ENCODE data around the gene ELMO1. TPM values are rescaled to one million over a fixed set of nuclear protein-coding genes. Genes with fewer than 3 reads are reported as not detected.
A peak's percentile ranks its signal among the peaks of the same experiment; 100 is the strongest.

ELMO1 gene
- total RNA-seq, 2 donors from 2014 or later, result 5.6 to 16.1 TPM

GRCh38 chr7:37309493-37309892, 139.2 kb downstream of the ELMO1 start:
- intact Hi-C loops (cut with DNase I, micrococcal nuclease), result no loop called here
- ATAC-seq (peak; percentile 69), DNase-seq (no peak)

- intact Hi-C loops (cut with DNase I, micrococcal nuclease), result no loop called here
- DNase-seq, result no peak
- no peak for ATAC-seq
Measured at GRCh38 chr7:37304921-37305320, 143.7 kb downstream of the ELMO1 start.

- intact Hi-C loops (cut with DNase I, micrococcal nuclease), result no loop called here
- DNase-seq, result no peak
- ATAC-seq, result no peak
Measured at GRCh38 chr7:37297546-37297945, 151.1 kb downstream of the ELMO1 start.

- DNase-seq, result no peak
- intact Hi-C loops (cut with DNase I, micrococcal nuclease), result no loop called here
- no peak for ATAC-seq
Measured at GRCh38 chr7:37295401-37295800, 153.3 kb downstream of the ELMO1 start.

- intact Hi-C loops (cut with DNase I, micrococcal nuclease), result no loop called here
- ATAC-seq, result no peak
- no peak for DNase-seq
Measured at GRCh38 chr7:37290731-37291130, 157.9 kb downstream of the ELMO1 start.

GRCh38 chr7:37289781-37290180, 158.9 kb downstream of the ELMO1 start:
- intact Hi-C loops (cut with DNase I, micrococcal nuclease), result no loop called here
- no peak for ATAC-seq
- DNase-seq, result no peak

GRCh38 chr7:37289367-37289766, 159.3 kb downstream of the ELMO1 start:
- DNase-seq, result no peak
- intact Hi-C loops (cut with DNase I, micrococcal nuclease), result no loop called here
- ATAC-seq, result no peak

GRCh38 chr7:37287131-37287855, 161.4 kb downstream of the ELMO1 start:
- intact Hi-C loops (cut with DNase I, micrococcal nuclease), result no loop called here
- peak; percentile 46 for ATAC-seq
- no peak for DNase-seq

- intact Hi-C loops (cut with DNase I, micrococcal nuclease), result no loop called here
- ATAC-seq, result no peak
Measured at GRCh38 chr7:37286454-37286832, 162.2 kb downstream of the ELMO1 start.

GRCh38 chr7:37285706-37286453, 162.8 kb downstream of the ELMO1 start:
- intact Hi-C loops (cut with DNase I, micrococcal nuclease), result no loop called here
- DNase-seq (peak in 1 of 2 donors; percentile 12), ATAC-seq (peak; percentile 26)

More at GRCh38 chr7:37286454-37286832, 162.2 kb downstream of the ELMO1 start:
- no peak for DNase-seq

GRCh38 chr7:37284805-37285231, 163.8 kb downstream of the ELMO1 start:
- DNase-seq (peak in 1 of 2 donors; percentile 50), ATAC-seq (peak; percentile 75)
- intact Hi-C loops (cut with DNase I, micrococcal nuclease), result no loop called here

GRCh38 chr7:37284285-37284684, 164.4 kb downstream of the ELMO1 start:
- DNase-seq (no peak), ATAC-seq (no peak)
- intact Hi-C loops (cut with DNase I, micrococcal nuclease), result no loop called here

- intact Hi-C loops (cut with DNase I, micrococcal nuclease), result no loop called here
- ATAC-seq, result no peak
- no peak for DNase-seq
Measured at GRCh38 chr7:37283716-37284115, 164.9 kb downstream of the ELMO1 start.

GRCh38 chr7:37282927-37283326, 165.7 kb downstream of the ELMO1 start:
- ATAC-seq, result no peak
- DNase-seq, result no peak
- intact Hi-C loops (cut with DNase I, micrococcal nuclease), result no loop called here

GRCh38 chr7:37282093-37282444, 166.6 kb downstream of the ELMO1 start:
- intact Hi-C loops (cut with DNase I, micrococcal nuclease), result no loop called here
- ATAC-seq (no peak), DNase-seq (no peak)

GRCh38 chr7:37281368-37282092, 167.1 kb downstream of the ELMO1 start:
- ATAC-seq (no peak), DNase-seq (no peak)
- intact Hi-C loops (cut with DNase I, micrococcal nuclease), result no loop called here

GRCh38 chr7:37277513-37277912, 171.2 kb downstream of the ELMO1 start:
- DNase-seq (no peak), ATAC-seq (no peak)
- intact Hi-C loops (cut with DNase I, micrococcal nuclease), result no loop called here

GRCh38 chr7:37275078-37275710, 173.5 kb downstream of the ELMO1 start:
- intact Hi-C loops (cut with DNase I, micrococcal nuclease), result no loop called here
- ATAC-seq, result no peak

GRCh38 chr7:37273891-37274290, 174.8 kb downstream of the ELMO1 start:
- ATAC-seq (no peak), DNase-seq (no peak)
- intact Hi-C loops (cut with DNase I, micrococcal nuclease), result no loop called here

More at GRCh38 chr7:37275078-37275710, 173.5 kb downstream of the ELMO1 start:
- no peak for DNase-seq

All from left colon (tissue), 2 donors.